ENCODE results near the gene MPZL2.

Gene MPZL2

DNA sequence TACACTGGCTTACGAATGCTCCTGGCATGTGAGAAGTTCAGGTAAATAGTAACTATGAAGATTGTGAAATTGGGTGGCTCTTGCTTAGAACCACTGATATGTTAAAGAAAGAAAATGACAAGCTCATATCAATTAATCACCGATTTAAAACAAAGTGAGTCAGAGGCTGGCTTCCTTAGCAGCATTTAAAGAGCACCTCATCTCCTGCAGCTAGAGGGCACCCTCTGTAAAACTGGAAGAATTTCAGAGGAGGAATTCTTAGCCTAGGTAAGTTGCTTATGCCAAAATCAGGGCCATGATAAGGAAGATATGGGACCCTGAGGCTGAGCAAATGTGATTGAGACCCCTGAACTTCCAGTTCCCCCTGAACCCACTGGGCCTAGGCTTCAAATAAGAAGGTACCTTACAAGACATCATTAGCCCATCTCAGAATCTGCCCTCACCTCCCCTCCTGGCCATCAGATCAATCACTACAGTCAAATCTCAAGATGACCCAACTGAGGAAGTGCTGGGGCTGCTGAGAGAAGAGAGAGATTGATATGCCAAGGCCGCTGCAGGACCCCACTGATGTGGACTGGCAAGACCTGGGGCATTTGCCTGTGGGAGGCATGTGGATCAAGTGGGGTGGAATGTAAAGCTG is 31.8 kb upstream of the MPZL2 start:
- no peaks in the 10 kb centered on the region for H3K36me3 Mint-ChIP-seq
- H3K27me3 Mint-ChIP-seq = no peaks in the 10 kb centered on the region
- CTCF ChIA-PET = interaction anchor here (0.7 to 8.0 kb wide), 34 partner anchors 9 to 197 kb away, joined by 3 to 89 read pairs (median 5); partner anchors contain the start of genes CD3D, CD3E, CD3G and JAML
- H3K9me3 Mint-ChIP-seq = no peaks in the 10 kb centered on the region
- no peak overlapping the region for H3K27ac Mint-ChIP-seq
- DNase-seq = peak; percentile 64
- no peak overlapping the region for H3K4me3 Mint-ChIP-seq
- peaks cover 13% of the 10 kb centered on the region for H3K4me1 Mint-ChIP-seq

DNA sequence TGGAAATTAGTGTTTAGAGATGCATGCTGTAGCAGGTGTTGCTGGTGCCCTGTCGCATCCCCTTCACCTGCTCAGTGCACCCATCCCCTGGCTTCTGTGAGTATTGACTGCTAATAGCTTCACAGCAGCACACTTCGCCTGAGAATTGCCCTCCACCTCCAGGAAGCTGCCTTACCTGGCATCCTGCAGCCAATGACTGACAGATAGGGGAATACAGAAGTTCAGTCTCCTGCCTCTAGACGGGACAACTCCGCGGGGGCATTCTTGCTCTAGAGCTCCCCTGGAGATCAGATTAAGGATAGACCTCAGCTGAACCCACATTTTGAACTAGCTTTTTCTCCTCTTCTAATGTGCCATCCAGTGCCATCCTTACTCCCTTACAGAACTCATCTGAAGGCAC is 31.1 kb upstream of the MPZL2 start:
- Mint-ChIP-seq H3K4me1 (peaks cover 17% of the 10 kb centered on the region), H3K27me3 (no peaks in the 10 kb centered on the region), H3K4me3 (no peak overlapping the region), H3K27ac (no peak overlapping the region), H3K36me3 (no peaks in the 10 kb centered on the region), H3K9me3 (no peaks in the 10 kb centered on the region)
- DNase-seq = no peak
- CTCF ChIA-PET = interaction anchor here (0.7 to 8.0 kb wide), 35 partner anchors 10 to 198 kb away, joined by 3 to 89 read pairs (median 5); partner anchors contain the start of genes CD3D, CD3E, CD3G and JAML

DNA sequence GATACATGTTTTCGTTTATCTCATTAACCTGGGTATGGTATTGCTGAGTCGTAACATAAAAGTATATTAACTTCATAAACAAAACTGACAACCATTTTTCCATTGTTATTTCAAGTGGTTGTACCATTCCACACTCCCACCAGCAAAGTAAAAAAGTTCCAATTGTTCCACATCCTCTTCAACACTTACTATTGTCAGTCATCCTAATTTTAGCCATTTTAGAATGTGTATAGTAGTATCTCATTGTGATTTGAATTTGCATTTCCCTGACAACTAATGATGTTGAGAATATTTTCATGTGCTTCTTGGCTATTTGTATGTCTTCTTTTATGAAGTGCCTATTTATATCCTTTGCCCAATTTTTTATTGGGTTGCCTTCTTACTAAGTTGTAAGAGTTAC is 30.0 kb upstream of the MPZL2 start:
- Mint-ChIP-seq H3K36me3 (peaks cover 2% of the 10 kb centered on the region), H3K9me3 (peaks cover 2% of the 10 kb centered on the region), H3K27ac (no peak overlapping the region), H3K4me3 (no peak overlapping the region), H3K27me3 (no peaks in the 10 kb centered on the region), H3K4me1 (peaks cover 19% of the 10 kb centered on the region)
- no peak for DNase-seq
- CTCF ChIA-PET = interaction anchor here (1.4 to 5.9 kb wide), 3 partner anchors 57 to 149 kb away, joined by 3 to 89 read pairs (median 23); no protein-coding TSS in a partner anchor

DNA sequence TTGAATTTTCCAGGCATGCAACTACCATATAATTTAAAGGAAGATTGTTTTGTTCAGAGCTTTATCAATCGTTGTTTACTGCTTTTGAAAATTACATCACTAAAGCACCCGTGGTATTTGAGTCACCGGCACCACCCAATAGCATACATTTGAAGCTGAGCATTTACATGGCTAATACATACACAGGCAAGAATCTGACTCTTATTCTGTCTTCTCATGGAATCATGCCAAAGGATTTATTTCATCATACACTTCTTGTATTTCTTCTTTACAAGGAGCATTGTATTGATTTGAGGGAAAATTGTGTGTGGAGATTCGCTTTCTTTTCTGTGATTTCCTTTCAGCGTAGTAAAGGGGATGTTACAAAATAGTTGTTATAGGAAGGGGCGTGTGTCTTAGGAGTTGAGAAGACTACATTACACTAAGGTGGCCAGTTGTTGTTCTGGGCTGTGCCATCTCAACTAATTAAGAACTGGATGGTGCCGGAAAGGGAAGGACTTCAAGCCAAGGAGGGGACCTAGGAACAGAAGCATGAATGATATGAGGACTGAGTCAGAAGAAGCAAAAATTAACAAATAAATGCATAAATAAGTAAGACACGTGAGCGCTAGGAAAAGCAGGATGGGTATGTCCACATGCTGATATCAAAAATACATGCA is 27.5 kb upstream of the MPZL2 start:
- no peak overlapping the region for H3K4me3 Mint-ChIP-seq
- H3K9me3 Mint-ChIP-seq = peaks cover 2% of the 10 kb centered on the region
- H3K27ac Mint-ChIP-seq = no peak overlapping the region
- peaks cover 2% of the 10 kb centered on the region for H3K36me3 Mint-ChIP-seq
- H3K27me3 Mint-ChIP-seq = no peaks in the 10 kb centered on the region
- CTCF ChIA-PET = interaction anchor here (0.8 to 4.0 kb wide), 19 partner anchors 10 to 147 kb away, joined by 3 to 35 read pairs (median 4); partner anchors contain the start of gene MPZL3
- peaks cover 19% of the 10 kb centered on the region for H3K4me1 Mint-ChIP-seq
- DNase-seq = no peak

DNA sequence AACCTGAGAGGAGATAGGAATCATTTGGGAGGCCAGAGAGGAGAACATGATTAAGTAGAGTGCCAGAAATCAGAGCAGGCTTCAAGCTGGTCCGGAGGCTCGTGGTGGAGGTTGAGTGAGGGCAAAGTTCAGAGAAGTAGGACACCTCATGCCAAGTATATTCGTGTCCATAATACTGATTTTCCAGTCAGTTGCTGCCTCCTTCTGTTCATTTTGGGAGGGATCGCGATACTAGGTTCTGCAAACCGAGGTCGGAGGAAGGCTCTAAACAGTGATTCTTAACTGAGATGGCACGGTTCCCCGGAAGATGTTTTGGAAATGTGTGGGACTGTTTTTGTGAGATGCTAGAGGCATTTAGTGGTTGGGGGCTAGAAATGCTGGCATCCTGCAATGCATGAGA is 26.8 kb upstream of the MPZL2 start:
- peak; percentile 66 for DNase-seq
- Mint-ChIP-seq H3K27me3 (no peaks in the 10 kb centered on the region), H3K36me3 (peaks cover 2% of the 10 kb centered on the region), H3K27ac (no peak overlapping the region), H3K4me1 (peaks cover 14% of the 10 kb centered on the region), H3K9me3 (peaks cover 2% of the 10 kb centered on the region), H3K4me3 (no peak overlapping the region)
- CTCF ChIA-PET = interaction anchor here (0.7 to 4.0 kb wide), 20 partner anchors 11 to 165 kb away, joined by 3 to 35 read pairs (median 4); partner anchors contain the start of gene MPZL3

DNA sequence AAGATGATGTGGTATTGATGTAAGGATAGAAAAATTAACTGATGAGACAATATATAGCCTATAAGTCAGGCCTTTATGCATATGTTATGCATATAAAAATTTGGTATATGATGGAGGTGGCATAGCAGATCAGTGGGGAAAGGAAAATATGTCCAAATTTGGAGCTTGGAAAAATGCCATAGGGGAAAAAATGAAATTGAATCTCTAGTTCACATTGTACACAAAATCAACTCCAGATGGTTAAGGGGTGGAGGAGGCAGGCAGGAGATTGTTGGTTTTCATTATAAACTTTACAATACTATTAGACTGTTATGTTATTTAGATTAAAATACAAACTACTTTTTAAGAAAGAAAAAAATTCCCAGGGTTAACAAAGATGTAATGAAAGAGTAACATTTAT is 25.3 kb upstream of the MPZL2 start:
- Mint-ChIP-seq H3K27ac (no peak overlapping the region), H3K36me3 (peaks cover 2% of the 10 kb centered on the region), H3K4me3 (no peak overlapping the region), H3K27me3 (no peaks in the 10 kb centered on the region), H3K4me1 (peaks cover 11% of the 10 kb centered on the region), H3K9me3 (peaks cover 2% of the 10 kb centered on the region)
- CTCF ChIA-PET = interaction anchor here (1.0 to 4.0 kb wide), 10 partner anchors 15 to 145 kb away, joined by 3 to 35 read pairs (median 4); partner anchors contain the start of gene CD3D
- no peak for DNase-seq

DNA sequence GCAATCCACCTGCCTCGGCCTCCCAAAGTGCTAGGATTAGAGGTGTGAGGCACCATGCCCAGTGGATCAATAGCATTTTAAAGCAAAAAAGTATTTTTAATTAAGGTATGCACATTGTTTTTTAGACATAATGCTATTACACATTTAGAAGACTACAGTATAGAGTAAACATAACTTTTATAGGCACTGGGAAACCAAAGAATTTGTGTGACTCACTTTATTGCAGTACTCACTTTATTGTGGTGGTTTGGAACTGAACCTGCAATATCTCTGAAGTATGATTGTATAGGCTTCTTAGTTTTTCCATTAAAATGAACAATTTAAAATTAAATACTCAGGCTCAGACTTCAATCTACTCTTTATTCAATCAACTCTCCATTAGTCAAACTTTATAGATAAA is 22.9 kb upstream of the MPZL2 start:
- peaks cover 2% of the 10 kb centered on the region for H3K9me3 Mint-ChIP-seq
- H3K27ac Mint-ChIP-seq = no peak overlapping the region
- CTCF ChIA-PET = interaction anchor here (4.0 kb wide), 1 partner anchor 88 kb away, joined by 35 read pairs; no protein-coding TSS in a partner anchor
- DNase-seq = no peak
- peaks cover 32% of the 10 kb centered on the region for H3K4me1 Mint-ChIP-seq
- no peaks in the 10 kb centered on the region for H3K27me3 Mint-ChIP-seq
- no peak overlapping the region for H3K4me3 Mint-ChIP-seq
- peaks cover 2% of the 10 kb centered on the region for H3K36me3 Mint-ChIP-seq

DNA sequence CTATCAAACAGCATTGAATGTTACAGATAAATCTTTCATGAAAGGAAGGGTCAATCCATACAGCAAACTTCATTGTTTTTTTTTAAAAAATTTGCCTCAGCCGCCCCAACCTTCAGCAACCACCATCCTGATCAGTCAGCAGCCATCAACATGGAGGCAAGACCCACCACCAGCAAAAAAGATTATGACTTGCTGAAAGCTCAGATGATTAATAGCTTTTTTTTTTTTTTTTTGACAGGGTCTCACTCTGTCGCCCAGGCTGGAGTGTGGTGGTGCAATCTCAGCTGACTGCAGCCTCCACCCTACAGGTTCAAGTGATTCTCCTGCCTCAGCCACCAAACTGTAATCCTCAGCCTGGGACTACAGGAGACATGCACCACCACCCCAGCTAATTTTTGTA is 22.4 kb upstream of the MPZL2 start:
- no peak overlapping the region for H3K27ac Mint-ChIP-seq
- DNase-seq = no peak
- peaks cover 2% of the 10 kb centered on the region for H3K9me3 Mint-ChIP-seq
- no peak overlapping the region for H3K4me3 Mint-ChIP-seq
- CTCF ChIA-PET = interaction anchor here (4.0 kb wide), 1 partner anchor 87 kb away, joined by 35 read pairs; no protein-coding TSS in a partner anchor
- H3K36me3 Mint-ChIP-seq = peaks cover 2% of the 10 kb centered on the region
- H3K27me3 Mint-ChIP-seq = no peaks in the 10 kb centered on the region
- peaks cover 35% of the 10 kb centered on the region for H3K4me1 Mint-ChIP-seq

DNA sequence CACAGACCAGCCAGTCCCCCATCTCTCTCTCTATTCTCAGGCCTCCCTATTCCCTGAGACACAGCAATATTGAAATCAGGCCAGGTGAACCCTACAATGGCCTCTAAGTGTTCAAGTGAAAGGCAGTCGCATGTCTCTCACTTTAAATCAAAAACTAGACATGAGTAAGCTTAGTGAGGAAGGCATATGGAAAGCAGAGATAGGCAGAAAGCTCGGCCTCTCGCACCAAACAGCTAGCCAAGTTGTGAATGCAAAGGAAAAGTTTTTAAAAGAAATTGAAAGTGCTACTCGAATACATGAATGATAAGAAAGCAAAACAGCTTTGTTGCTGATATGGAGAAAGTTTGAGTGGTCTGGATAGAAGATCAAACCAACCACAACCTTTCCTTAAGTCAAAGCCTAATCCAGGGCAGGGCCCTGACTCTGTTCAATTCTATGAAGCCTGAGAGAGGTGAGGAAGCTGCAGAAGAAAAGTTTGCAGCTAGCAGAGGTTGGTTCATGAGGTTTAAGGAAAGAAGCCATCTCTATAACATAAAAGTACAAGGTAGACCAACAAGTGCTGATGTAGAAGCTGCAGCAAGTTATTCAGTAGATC is 19.8 kb upstream of the MPZL2 start:
- Mint-ChIP-seq H3K27me3 (no peaks in the 10 kb centered on the region), H3K9me3 (no peaks in the 10 kb centered on the region), H3K4me3 (no peak overlapping the region), H3K36me3 (no peaks in the 10 kb centered on the region), H3K27ac (peak overlapping the region; percentile 79), H3K4me1 (peaks cover 39% of the 10 kb centered on the region)
- CTCF ChIA-PET = interaction anchor here (1.1 to 4.0 kb wide), 7 partner anchors 12 to 139 kb away, joined by 3 to 23 read pairs (median 3); no protein-coding TSS in a partner anchor
- no peak for DNase-seq

DNA sequence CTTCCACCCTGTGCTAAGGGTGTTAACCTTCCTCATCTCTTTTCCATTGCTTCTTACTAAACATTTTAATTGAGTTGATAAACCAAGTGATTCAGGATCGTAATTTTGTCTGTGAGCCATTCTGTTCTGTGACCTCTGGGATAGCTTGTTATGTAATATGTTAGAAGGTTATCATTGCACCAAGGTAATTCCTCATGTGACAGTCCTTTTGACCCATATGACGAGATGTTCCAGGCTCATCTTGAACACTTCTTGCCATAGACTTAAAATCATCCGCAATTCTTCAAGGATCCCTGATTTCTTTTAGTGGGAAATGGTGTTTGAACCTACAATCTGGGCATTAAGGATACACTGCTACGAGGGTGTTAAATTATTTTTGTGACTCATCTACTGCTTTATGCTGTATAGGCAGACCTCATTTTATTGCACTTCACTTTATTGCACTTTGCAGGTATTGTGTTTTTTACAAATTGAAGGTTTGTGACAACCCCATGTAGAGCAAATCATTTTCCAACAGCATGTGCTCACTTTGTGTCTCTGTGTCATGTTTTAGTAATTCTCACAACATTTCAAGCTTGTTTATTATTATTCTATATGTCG is 19.0 kb upstream of the MPZL2 start:
- CTCF ChIA-PET = interaction anchor here (1.1 to 4.0 kb wide), 8 partner anchors 12 to 138 kb away, joined by 3 to 23 read pairs (median 3); no protein-coding TSS in a partner anchor
- Mint-ChIP-seq H3K27ac (peak overlapping the region; percentile 79), H3K4me1 (peaks cover 41% of the 10 kb centered on the region), H3K36me3 (no peaks in the 10 kb centered on the region), H3K27me3 (no peaks in the 10 kb centered on the region), H3K4me3 (no peak overlapping the region), H3K9me3 (no peaks in the 10 kb centered on the region)
- DNase-seq = no peak

DNA sequence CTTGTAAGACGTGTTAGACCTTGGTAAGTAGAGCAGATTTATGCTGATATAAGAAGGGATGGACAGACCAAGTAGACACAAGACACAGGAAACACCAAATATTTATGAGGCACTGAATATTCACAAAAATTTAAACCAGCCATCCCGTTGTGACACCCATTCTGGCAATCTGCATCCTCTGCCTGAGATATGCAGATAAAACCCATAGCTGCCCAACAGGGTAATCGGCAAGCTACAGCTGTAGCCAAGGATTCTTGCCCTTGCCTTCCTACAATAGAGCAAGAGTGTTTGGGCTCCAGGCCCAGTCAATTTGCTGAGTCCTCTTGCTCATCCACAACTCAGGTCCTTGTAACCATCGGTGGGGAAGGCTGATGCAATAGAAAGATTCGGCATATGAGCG is 18.5 kb upstream of the MPZL2 start:
- DNase-seq = no peak
- no peak overlapping the region for H3K27ac Mint-ChIP-seq
- no peak overlapping the region for H3K4me3 Mint-ChIP-seq
- H3K9me3 Mint-ChIP-seq = no peaks in the 10 kb centered on the region
- H3K4me1 Mint-ChIP-seq = peaks cover 41% of the 10 kb centered on the region
- no peaks in the 10 kb centered on the region for H3K36me3 Mint-ChIP-seq
- CTCF ChIA-PET = interaction anchor here (1.1 to 4.0 kb wide), 4 partner anchors 13 to 102 kb away, joined by 3 to 23 read pairs (median 4); no protein-coding TSS in a partner anchor
- H3K27me3 Mint-ChIP-seq = no peaks in the 10 kb centered on the region

DNA sequence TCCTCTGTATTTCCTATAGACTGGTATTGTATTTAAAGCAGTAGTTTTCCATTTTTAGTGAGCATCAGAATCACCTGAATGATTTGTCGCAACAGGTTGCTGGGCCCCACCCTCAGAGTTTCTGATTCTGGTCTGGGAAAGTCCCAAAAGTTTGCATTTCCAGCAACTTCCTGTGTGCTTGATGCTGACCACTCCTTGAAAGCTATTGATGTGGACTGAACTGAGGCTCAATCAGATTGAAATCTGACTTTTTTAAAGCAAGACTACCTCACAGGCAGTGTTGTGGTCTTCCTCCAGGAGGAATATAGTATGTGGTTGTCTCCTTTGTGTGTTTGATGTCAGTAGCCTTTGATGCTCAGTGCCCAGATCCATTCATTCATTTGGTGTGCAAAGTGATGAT is 17.2 kb upstream of the MPZL2 start:
- H3K4me3 Mint-ChIP-seq = no peak overlapping the region
- no peak overlapping the region for H3K27ac Mint-ChIP-seq
- DNase-seq = no peak
- peaks cover 55% of the 10 kb centered on the region for H3K4me1 Mint-ChIP-seq
- H3K9me3 Mint-ChIP-seq = no peaks in the 10 kb centered on the region
- H3K36me3 Mint-ChIP-seq = no peaks in the 10 kb centered on the region
- H3K27me3 Mint-ChIP-seq = no peaks in the 10 kb centered on the region
- CTCF ChIA-PET = interaction anchor here (1.0 to 1.4 kb wide), 2 partner anchors 17 to 20 kb away, joined by 3 to 4 read pairs; partner anchors contain the start of gene MPZL2

DNA sequence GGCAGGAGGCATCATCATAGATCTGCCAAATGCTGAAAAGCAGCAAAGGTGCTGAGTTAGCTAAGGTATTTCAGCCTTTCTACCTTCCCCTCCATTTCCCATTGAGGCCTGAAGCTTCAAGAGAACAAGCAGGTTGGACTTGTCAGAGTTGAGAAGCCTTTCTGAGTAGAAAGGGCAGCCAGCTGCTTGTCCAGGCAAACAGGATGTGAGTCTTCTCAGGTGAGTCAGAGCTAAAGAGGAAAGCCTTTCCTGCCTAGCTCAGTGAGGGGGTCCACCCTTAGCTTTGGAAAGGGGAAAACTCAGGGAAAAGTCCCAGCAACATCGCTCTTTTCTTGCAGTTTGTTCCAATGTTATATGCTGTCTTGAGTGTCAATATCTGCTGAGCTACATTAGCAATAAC is 13.2 kb upstream of the MPZL2 start:
- DNase-seq = peak; percentile 33
- no peak overlapping the region for H3K4me3 Mint-ChIP-seq
- H3K36me3 Mint-ChIP-seq = no peaks in the 10 kb centered on the region
- peaks cover under 1% of the 10 kb centered on the region for H3K27me3 Mint-ChIP-seq
- CTCF ChIA-PET = interaction anchor here (1.0 to 3.7 kb wide), 5 partner anchors 8 to 79 kb away, joined by 3 to 22 read pairs (median 8); partner anchors contain the start of gene MPZL2
- peaks cover 56% of the 10 kb centered on the region for H3K4me1 Mint-ChIP-seq
- H3K9me3 Mint-ChIP-seq = no peaks in the 10 kb centered on the region
- no peak overlapping the region for H3K27ac Mint-ChIP-seq
